Liver (tissue), 9 donors: Measurements from ENCODE around the gene TNS3. TPM values are rescaled to one million over a fixed set of nuclear protein-coding genes. Genes with fewer than 3 reads are reported as not detected.

ENCODE experiments used
- DNase-seq: peaks from one replicate; pipeline ENCODE4 v3.0.0-alpha.2; 2017; ENCODE audit warnings: low spot score
- H3K27ac ChIP-seq, 2 donors: one replicate each; pipeline ENCODE4 v1.7.0; 2013; ENCODE audit warnings: inconsistent platforms in 2 of 2, low read length in 2 of 2, control low read depth in 1 of 2, low read depth in 1 of 2, mild to moderate bottlenecking in 1 of 2
- H3K27me3 ChIP-seq, 4 donors: one replicate each; pipeline versions ENCODE4 v1.6.1 to v1.7.0; 2013; ENCODE audit warnings: low read length in 3 of 4, inconsistent platforms in 1 of 4, mild to moderate bottlenecking in 1 of 4, moderate library complexity in 1 of 4; ENCODE audit not compliant: control insufficient read depth in 4 of 4, insufficient read depth in 4 of 4
- H3K36me3 ChIP-seq, 4 donors: one replicate each; pipeline versions ENCODE4 v1.6.1 to v1.7.0; 2013; ENCODE audit warnings: low read length in 3 of 4, mild to moderate bottlenecking in 3 of 4, low read depth in 1 of 4, moderate library complexity in 1 of 4; ENCODE audit not compliant: control insufficient read depth in 4 of 4, insufficient read depth in 3 of 4
- H3K4me1 ChIP-seq, 4 donors: one replicate each; pipeline versions ENCODE4 v1.6.1 to v1.7.0; 2013; ENCODE audit warnings: low read length in 3 of 4, mild to moderate bottlenecking in 3 of 4, moderate library complexity in 1 of 4; ENCODE audit not compliant: control insufficient read depth in 4 of 4, insufficient read depth in 4 of 4
- H3K4me3 ChIP-seq, 3 donors: one replicate each; pipeline versions ENCODE4 v1.6.1 to v1.7.0; 2013; ENCODE audit warnings: low read length in 3 of 3, control low read depth in 1 of 3, low read depth in 1 of 3, mild to moderate bottlenecking in 1 of 3
- H3K9ac ChIP-seq, 2 donors: one replicate each; pipeline ENCODE4 v1.7.0; 2013; ENCODE audit warnings: low read length in 2 of 2, mild to moderate bottlenecking in 2 of 2, moderate library complexity in 2 of 2, control low read depth in 1 of 2, low read depth in 1 of 2
- H3K9me3 ChIP-seq, 4 donors: one replicate each; pipeline versions ENCODE4 v1.6.1 to v1.7.0; 2013; ENCODE audit warnings: low read length in 3 of 4; ENCODE audit not compliant: control insufficient read depth in 4 of 4
- EGR1 ChIP-seq, 2 donors: IDR thresholded peaks; 2 replicates each; pipeline ENCODE4 v1.6.1; 2016 to 2018; ENCODE audit warnings: antibody characterized with exemption in 2 of 2, low read depth in 2 of 2
- FOXA1 ChIP-seq: IDR thresholded peaks from 2 replicates; pipeline ENCODE4 v1.6.1; 2016; ENCODE audit warnings: antibody characterized with exemption
- FOXA2 ChIP-seq: IDR thresholded peaks from 2 replicates; pipeline ENCODE4 v1.6.1; 2016; ENCODE audit warnings: antibody characterized with exemption
- GABPA ChIP-seq, 2 donors: IDR thresholded peaks in 1 of 2; conservative IDR thresholded peaks in 1 of 2; 2 replicates each; pipeline ENCODE4 v1.6.1; 2016; ENCODE audit warnings: antibody characterized with exemption in 2 of 2, mild to moderate bottlenecking in 1 of 2, moderate library complexity in 1 of 2
- NR2F2 ChIP-seq: IDR thresholded peaks from 2 replicates; pipeline ENCODE4 v1.6.1; 2016; ENCODE audit warnings: antibody characterized with exemption
- RAD21 ChIP-seq, 2 donors: IDR thresholded peaks; 2 replicates each; pipeline ENCODE4 v1.6.1; 2016; ENCODE audit warnings: antibody characterized with exemption in 2 of 2, mild to moderate bottlenecking in 2 of 2
- RXRA ChIP-seq, 2 donors: IDR thresholded peaks; 2 replicates each; pipeline ENCODE4 v1.6.1; 2017 to 2018; ENCODE audit warnings: antibody characterized with exemption in 2 of 2, mild to moderate bottlenecking in 1 of 2
- SP1 ChIP-seq: IDR thresholded peaks from 2 replicates; pipeline ENCODE4 v1.6.1; 2018; ENCODE audit warnings: antibody characterized with exemption, mild to moderate bottlenecking
- TAF1 ChIP-seq: conservative IDR thresholded peaks from 2 replicates; pipeline ENCODE4 v1.6.1; 2016; ENCODE audit warnings: antibody characterized with exemption, mild to moderate bottlenecking
- YY1 ChIP-seq: IDR thresholded peaks from 2 replicates; pipeline ENCODE4 v1.6.1; 2016; ENCODE audit warnings: antibody characterized with exemption, mild to moderate bottlenecking
- WGBS: extraction: QIAGEN DNeasy Blood & Tissue Kit; methylation state at CpG from one replicate; pipeline ENCODE4 v1.1.7; 2013; 5-methylcytosine and 5-hydroxymethylcytosine counted together
- polyA plus RNA-seq, 2 donors: library from polyadenylated mRNA; stranded (reverse) in 1 of 2; unstranded in 1 of 2; fragments of 200-250 nt in 1 of 2; fragments of >200 nt in 1 of 2; fragmentation: Nextera tagmentation in 1 of 2; extraction: Ambion mirVana in 1 of 2; gene quantifications; one replicate each; pipeline versions ENCODE4 v1.2.1 to v1.2.3, GENCODE V29; 2013 to 2015
- total RNA-seq, 2 donors: library from RNA; depleted of rRNA; stranded (reverse); fragments of >200 nt; gene quantifications; one replicate each; pipeline ENCODE4 v1.2.3, GENCODE V29; 2014
- TF ChIP-seq, protein P1 (sequence below): IDR thresholded peaks from 2 replicates; pipeline ENCODE4 v1.6.1; 2016; ENCODE audit warnings: antibody characterized with exemption
- TF ChIP-seq, protein P2 (sequence below): IDR thresholded peaks from 2 replicates; pipeline ENCODE4 v1.6.1; 2016; ENCODE audit warnings: antibody characterized with exemption, mild to moderate bottlenecking
- TF ChIP-seq, protein P3 (sequence below): IDR thresholded peaks from 2 replicates; pipeline ENCODE4 v1.6.1; 2016; ENCODE audit warnings: antibody characterized with exemption
- donor health status: healthy.
- donor health status: healthy.
- donor health status: healthy.
- donor health status: healthy.
- donor health status: healthy.

Gene TNS3
- total and polyA plus RNA-seq, 4 donors, result 16.8 to 100 (median 29.5) TPM

- no peak for DNase-seq
- H3K9ac ChIP-seq, result no peak overlapping the region
- no peak overlapping the region for H3K4me3 ChIP-seq
- H3K4me1 ChIP-seq, result no peaks in the 10 kb centered on the region
- TF ChIP-seq, protein P1, sequence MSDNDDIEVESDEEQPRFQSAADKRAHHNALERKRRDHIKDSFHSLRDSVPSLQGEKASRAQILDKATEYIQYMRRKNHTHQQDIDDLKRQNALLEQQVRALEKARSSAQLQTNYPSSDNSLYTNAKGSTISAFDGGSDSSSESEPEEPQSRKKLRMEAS, result no peak
- TF ChIP-seq RAD21 (IDR thresholded peaks at IDR 0.05), result no peak
- no peak for TF ChIP-seq FOXA1
- TF ChIP-seq YY1, result no peak
- TF ChIP-seq EGR1 (IDR thresholded peaks at IDR 0.05; ENCODE audit: low read depth in 2 of 2), result no peak
- no peak for TF ChIP-seq FOXA2
- no peak for TF ChIP-seq GABPA (IDR thresholded peaks at IDR 0.05 in 1 of 2, conservative IDR thresholded peaks at IDR 0.05 in 1 of 2)
- TF ChIP-seq TAF1, result no peak
- TF ChIP-seq SP1, result no peak
- WGBS, result 90% methylated on average over 20 of the region's 20 CpGs
- H3K36me3 ChIP-seq, result peaks cover 0 to 29% (median 8%) of the 10 kb centered on the region in 4 donors
- no peak overlapping the region for H3K27ac ChIP-seq
- no peaks in the 10 kb centered on the region for H3K27me3 ChIP-seq
- no peaks in the 10 kb centered on the region for H3K9me3 ChIP-seq
Observed at GRCh38 chr7:47351233-47352154, 230.4 kb downstream of the TNS3 start.

DNA sequence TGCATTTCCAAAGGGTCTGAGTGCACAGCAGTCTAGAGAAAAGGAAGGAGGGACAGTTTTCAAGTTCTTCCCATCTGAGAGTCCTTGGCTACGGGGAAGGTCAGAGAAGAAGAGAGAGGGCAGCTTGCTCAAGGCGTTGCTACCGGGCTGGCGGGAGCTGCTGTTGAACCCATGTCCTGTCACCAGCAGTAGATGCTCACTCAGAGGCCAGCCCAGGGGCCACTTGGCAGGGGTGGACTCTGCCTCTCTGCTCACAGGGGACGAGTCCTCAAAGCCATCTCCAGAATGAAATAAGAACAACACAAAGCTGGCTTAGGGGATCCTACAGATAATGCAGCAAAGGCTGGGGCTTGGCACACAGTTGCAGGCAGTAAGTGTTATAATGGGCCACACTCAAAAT is 231.5 kb downstream of the TNS3 start:
- Histone ChIP-seq H3K9me3 (no peaks in the 10 kb centered on the region), H3K36me3 (peaks cover 4 to 35% (median 13%) of the 10 kb centered on the region in 4 donors), H3K4me3 (no peak overlapping the region), H3K9ac (no peak overlapping the region), H3K27ac (no peak overlapping the region), H3K27me3 (no peaks in the 10 kb centered on the region), H3K4me1 (no peaks in the 10 kb centered on the region)
- TF ChIP-seq RXRA (IDR thresholded peaks at IDR 0.05) (no peak), TAF1 (no peak), SP1 (no peak), FOXA1 (no peak), NR2F2 (no peak), EGR1 (IDR thresholded peaks at IDR 0.05; ENCODE audit: low read depth in 2 of 2) (no peak)
- TF ChIP-seq, protein P1, result no peak
- TF ChIP-seq, protein P2, sequence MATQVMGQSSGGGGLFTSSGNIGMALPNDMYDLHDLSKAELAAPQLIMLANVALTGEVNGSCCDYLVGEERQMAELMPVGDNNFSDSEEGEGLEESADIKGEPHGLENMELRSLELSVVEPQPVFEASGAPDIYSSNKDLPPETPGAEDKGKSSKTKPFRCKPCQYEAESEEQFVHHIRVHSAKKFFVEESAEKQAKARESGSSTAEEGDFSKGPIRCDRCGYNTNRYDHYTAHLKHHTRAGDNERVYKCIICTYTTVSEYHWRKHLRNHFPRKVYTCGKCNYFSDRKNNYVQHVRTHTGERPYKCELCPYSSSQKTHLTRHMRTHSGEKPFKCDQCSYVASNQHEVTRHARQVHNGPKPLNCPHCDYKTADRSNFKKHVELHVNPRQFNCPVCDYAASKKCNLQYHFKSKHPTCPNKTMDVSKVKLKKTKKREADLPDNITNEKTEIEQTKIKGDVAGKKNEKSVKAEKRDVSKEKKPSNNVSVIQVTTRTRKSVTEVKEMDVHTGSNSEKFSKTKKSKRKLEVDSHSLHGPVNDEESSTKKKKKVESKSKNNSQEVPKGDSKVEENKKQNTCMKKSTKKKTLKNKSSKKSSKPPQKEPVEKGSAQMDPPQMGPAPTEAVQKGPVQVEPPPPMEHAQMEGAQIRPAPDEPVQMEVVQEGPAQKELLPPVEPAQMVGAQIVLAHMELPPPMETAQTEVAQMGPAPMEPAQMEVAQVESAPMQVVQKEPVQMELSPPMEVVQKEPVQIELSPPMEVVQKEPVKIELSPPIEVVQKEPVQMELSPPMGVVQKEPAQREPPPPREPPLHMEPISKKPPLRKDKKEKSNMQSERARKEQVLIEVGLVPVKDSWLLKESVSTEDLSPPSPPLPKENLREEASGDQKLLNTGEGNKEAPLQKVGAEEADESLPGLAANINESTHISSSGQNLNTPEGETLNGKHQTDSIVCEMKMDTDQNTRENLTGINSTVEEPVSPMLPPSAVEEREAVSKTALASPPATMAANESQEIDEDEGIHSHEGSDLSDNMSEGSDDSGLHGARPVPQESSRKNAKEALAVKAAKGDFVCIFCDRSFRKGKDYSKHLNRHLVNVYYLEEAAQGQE, result no peak
- TF ChIP-seq, protein P3, sequence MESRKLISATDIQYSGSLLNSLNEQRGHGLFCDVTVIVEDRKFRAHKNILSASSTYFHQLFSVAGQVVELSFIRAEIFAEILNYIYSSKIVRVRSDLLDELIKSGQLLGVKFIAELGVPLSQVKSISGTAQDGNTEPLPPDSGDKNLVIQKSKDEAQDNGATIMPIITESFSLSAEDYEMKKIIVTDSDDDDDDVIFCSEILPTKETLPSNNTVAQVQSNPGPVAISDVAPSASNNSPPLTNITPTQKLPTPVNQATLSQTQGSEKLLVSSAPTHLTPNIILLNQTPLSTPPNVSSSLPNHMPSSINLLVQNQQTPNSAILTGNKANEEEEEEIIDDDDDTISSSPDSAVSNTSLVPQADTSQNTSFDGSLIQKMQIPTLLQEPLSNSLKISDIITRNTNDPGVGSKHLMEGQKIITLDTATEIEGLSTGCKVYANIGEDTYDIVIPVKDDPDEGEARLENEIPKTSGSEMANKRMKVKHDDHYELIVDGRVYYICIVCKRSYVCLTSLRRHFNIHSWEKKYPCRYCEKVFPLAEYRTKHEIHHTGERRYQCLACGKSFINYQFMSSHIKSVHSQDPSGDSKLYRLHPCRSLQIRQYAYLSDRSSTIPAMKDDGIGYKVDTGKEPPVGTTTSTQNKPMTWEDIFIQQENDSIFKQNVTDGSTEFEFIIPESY, result no peak
- DNase-seq, result no peak
- WGBS, result 85% methylated on average over 5 of the region's 5 CpGs
